ENCODE data around the gene SLCO6A1. TPM values are rescaled to one million over a fixed set of nuclear protein-coding genes. Genes with fewer than 3 reads are reported as not detected.

Gene SLCO6A1
- total and polyA plus RNA-seq, 2 experiments from 2014 or later, result 0.34 to 3.1 TPM

DNA sequence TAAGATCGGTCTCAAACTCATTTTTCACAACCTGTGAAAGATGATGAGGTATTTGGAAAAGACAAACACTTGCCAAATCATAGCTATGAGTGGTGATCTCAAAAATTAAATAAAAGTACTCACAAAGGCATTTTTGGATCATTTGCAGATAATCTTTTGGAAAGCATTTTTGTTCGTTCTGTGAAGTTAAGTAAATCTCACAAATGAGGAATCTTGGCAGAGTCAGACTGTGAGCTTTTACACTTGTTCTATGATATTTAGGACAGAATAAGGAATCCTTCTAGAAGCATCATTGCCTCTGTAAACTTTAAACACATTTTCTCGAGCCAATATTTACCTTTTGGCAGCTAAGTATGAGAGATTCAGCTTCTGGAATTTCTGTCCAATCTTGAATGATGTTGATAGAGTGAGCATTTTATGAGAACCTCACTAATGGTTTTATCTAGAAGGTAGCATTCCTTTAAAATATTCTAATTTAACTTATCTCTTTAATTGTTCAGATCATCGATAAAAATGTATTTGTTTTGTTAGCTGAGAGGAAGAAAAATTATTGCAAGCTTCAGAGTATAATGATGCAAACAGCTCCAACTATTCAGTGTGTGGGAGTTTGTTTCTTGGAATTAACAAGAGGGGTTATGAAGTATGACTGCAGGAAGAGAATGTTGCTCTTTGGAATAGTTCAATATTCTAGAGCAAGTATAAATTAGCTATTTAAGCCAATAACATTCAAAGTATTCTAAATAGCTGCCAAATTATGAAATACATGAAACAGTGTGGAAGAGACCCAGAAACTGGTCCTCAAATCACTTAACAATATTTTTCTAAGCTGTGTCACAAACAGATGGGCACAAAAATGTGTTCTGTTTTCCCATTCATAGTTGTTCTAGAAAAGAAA, 48.6 kb upstream of the SLCO6A1 start (continued):
- TF ChIP-seq, protein P1, sequence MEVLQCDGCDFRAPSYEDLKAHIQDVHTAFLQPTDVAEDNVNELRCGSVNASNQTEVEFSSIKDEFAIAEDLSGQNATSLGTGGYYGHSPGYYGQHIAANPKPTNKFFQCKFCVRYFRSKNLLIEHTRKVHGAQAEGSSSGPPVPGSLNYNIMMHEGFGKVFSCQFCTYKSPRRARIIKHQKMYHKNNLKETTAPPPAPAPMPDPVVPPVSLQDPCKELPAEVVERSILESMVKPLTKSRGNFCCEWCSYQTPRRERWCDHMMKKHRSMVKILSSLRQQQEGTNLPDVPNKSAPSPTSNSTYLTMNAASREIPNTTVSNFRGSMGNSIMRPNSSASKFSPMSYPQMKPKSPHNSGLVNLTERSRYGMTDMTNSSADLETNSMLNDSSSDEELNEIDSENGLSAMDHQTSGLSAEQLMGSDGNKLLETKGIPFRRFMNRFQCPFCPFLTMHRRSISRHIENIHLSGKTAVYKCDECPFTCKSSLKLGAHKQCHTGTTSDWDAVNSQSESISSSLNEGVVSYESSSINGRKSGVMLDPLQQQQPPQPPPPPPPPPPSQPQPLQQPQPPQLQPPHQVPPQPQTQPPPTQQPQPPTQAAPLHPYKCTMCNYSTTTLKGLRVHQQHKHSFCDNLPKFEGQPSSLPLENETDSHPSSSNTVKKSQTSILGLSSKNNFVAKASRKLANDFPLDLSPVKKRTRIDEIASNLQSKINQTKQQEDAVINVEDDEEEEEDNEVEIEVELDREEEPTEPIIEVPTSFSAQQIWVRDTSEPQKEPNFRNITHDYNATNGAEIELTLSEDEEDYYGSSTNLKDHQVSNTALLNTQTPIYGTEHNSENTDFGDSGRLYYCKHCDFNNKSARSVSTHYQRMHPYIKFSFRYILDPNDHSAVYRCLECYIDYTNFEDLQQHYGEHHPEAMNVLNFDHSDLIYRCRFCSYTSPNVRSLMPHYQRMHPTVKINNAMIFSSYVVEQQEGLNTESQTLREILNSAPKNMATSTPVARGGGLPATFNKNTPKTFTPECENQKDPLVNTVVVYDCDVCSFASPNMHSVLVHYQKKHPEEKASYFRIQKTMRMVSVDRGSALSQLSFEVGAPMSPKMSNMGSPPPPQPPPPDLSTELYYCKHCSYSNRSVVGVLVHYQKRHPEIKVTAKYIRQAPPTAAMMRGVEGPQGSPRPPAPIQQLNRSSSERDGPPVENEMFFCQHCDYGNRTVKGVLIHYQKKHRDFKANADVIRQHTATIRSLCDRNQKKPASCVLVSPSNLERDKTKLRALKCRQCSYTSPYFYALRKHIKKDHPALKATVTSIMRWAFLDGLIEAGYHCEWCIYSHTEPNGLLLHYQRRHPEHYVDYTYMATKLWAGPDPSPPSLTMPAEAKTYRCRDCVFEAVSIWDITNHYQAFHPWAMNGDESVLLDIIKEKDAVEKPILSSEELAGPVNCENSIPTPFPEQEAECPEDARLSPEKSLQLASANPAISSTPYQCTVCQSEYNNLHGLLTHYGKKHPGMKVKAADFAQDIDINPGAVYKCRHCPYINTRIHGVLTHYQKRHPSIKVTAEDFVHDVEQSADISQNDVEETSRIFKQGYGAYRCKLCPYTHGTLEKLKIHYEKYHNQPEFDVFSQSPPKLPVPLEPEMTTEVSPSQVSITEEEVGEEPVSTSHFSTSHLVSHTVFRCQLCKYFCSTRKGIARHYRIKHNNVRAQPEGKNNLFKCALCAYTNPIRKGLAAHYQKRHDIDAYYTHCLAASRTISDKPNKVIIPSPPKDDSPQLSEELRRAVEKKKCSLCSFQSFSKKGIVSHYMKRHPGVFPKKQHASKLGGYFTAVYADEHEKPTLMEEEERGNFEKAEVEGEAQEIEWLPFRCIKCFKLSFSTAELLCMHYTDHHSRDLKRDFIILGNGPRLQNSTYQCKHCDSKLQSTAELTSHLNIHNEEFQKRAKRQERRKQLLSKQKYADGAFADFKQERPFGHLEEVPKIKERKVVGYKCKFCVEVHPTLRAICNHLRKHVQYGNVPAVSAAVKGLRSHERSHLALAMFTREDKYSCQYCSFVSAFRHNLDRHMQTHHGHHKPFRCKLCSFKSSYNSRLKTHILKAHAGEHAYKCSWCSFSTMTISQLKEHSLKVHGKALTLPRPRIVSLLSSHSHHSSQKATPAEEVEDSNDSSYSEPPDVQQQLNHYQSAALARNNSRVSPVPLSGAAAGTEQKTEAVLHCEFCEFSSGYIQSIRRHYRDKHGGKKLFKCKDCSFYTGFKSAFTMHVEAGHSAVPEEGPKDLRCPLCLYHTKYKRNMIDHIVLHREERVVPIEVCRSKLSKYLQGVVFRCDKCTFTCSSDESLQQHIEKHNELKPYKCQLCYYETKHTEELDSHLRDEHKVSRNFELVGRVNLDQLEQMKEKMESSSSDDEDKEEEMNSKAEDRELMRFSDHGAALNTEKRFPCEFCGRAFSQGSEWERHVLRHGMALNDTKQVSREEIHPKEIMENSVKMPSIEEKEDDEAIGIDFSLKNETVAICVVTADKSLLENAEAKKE (CRISPR knock-in tag; IDR thresholded peaks at IDR 0.05), result no peak
- TF ChIP-seq POLR2AphosphoS5 (IDR thresholded peaks at IDR 0.05; ENCODE audit: low read depth) (no peak), CREB1 (CRISPR knock-in tag; IDR thresholded peaks at IDR 0.05; ENCODE audit: low read depth) (no peak), STAT1 (IDR thresholded peaks at IDR 0.05; ENCODE audit: unreplicated experiment) (no peak), EZH2phosphoT487 (IDR thresholded peaks at IDR 0.05; ENCODE audit: unreplicated experiment) (no peak)

DNA sequence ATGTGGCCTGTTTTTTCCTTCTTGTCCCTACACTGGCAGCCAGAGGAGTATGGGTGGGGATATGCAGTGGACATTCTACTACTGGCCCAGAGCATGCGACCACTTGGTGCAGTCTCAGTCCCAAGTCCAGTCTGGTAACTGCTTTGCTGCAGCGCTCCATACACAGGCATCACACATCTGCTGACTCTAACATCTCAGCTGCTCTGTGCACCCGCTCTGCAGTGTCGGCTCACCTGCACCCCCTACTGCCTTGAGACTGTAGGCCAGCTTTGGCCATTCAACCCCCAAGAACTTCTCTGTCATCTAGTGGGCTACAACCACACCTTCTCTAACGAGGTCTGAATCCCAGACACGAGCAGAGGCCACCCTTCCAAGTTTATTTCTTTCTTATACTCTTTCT, 46.4 kb upstream of the SLCO6A1 start:
- H3K27me3 Mint-ChIP-seq (ENCODE audit: insufficient read depth, low read depth, poor library complexity), result peaks cover 1% of the 10 kb centered on the region
- H3K4me2 ChIP-seq, result no peak overlapping the region
- no peaks in the 10 kb centered on the region for H3K27me3 ChIP-seq (ENCODE audit: insufficient read depth)
- no peaks in the 10 kb centered on the region for H3K9me3 Mint-ChIP-seq
- H3K27ac ChIP-seq (ENCODE audit: low read depth), result no peak overlapping the region
- H3K27ac Mint-ChIP-seq, result no peak overlapping the region
- H3F3A ChIP-seq (replicated peaks; ENCODE audit: low read depth), result no peaks in the 10 kb centered on the region
- H4K20me1 ChIP-seq (replicated peaks; ENCODE audit: insufficient read depth), result no peaks in the 10 kb centered on the region
- DNase-seq (ENCODE audit: low spot score), result peak; percentile 86
- H3K9me2 ChIP-seq (ENCODE audit: insufficient read depth), result no peaks in the 10 kb centered on the region
- peak; percentile 100 for ATAC-seq
- no peak overlapping the region for H3K4me3 Mint-ChIP-seq
- H3K36me3 ChIP-seq (ENCODE audit: insufficient read depth), result no peaks in the 10 kb centered on the region
- no peaks in the 10 kb centered on the region for H3K79me2 ChIP-seq (replicated peaks; ENCODE audit: insufficient read depth)
- no peaks in the 10 kb centered on the region for H3K4me1 Mint-ChIP-seq
- no peak overlapping the region for H3K4me3 ChIP-seq
- no peaks in the 10 kb centered on the region for H3K4me1 ChIP-seq (ENCODE audit: insufficient read depth)
- no peak overlapping the region for H2AFZ ChIP-seq
- H3K36me3 Mint-ChIP-seq (ENCODE audit: low read depth), result no peaks in the 10 kb centered on the region
- TF ChIP-seq ZNF114 (CRISPR knock-in tag; IDR thresholded peaks at IDR 0.05) (no peak), STAT1 (IDR thresholded peaks at IDR 0.05; ENCODE audit: unreplicated experiment) (no peak)
- TF ChIP-seq, protein P1 (CRISPR knock-in tag; IDR thresholded peaks at IDR 0.05), result peak; percentile 89

All from GM23338 (cell line).